Right lobe of liver (tissue), 4 donors: ENCODE data around the gene KIRREL3.

Experiments used
- CTCF ChIP-seq, 4 donors: fragments of 200-600 bp in 3 of 4; fragments of 450-650 bp in 1 of 4; IDR thresholded peaks; one replicate each; pipeline versions ENCODE4 v1.5.1 to v1.8.0; 2016 to 2022; ENCODE audit warnings: antibody characterized with exemption in 4 of 4, mild to moderate bottlenecking in 2 of 4
- POLR2A ChIP-seq: fragments of 450-650 bp; IDR thresholded peaks from one replicate; pipeline ENCODE4 v1.6.1; 2017; ENCODE audit warnings: antibody characterized with exemption, mild to moderate bottlenecking
- donor health status: DM: no; HTN: no; CAD: no.
- donor health status: DM: no; HTN: no; CAD: no.
- donor health status: DM: no; HTN: yes; CAD: no.

GRCh38 chr11:126719740-126720139 is 280.8 kb downstream of the KIRREL3 start:
- TF ChIP-seq POLR2A, result no peak
- no peak for TF ChIP-seq CTCF (IDR thresholded peaks at IDR 0.05)
